HCT116 (cell line): Measurements from ENCODE around the gene ATRN. TPM values are rescaled to one million over a fixed set of nuclear protein-coding genes. Genes with fewer than 3 reads are reported as not detected.

Experiments used
- ATAC-seq: fragments of 200-7000 bp; cut with Tn5 transposase; 2 replicates; pipeline ENCODE4 v1.9.1; 2020; ENCODE audit warnings: mild to moderate bottlenecking, moderate library complexity
- BruUV-seq: library from RNA; stranded (reverse); fragments of 400-500 nt; replicated peaks from 2 replicates; lab custom pipeline; 2021; lab: Mats Ljungman, UMichigan
- CTCF ChIA-PET: fragments of 300-600 bp; sonication (Branson Sonifier 250); formaldehyde crosslinking; loops from one replicate; lab custom pipeline; 2021; ENCODE audit warnings: antibody characterized with exemption; lab: Charles Lee
- POLR2A ChIA-PET: fragments of 300-600, 350-600 bp; sonication (Branson Sonifier 250); formaldehyde crosslinking; loops from one replicate; lab custom pipeline; 2021; ENCODE audit warnings: antibody characterized with exemption; lab: Charles Lee
- RAD21 ChIA-PET, 2 experiments: fragments of 300-600 bp; sonication (Branson Sonifier 250); formaldehyde crosslinking; loops; one replicate each; lab custom pipeline; 2023; ENCODE audit warnings: low total read pairs in 2 of 2; ENCODE audit not compliant: uncharacterized antibody in 2 of 2, unreplicated experiment in 2 of 2, low non-redundant PET in 1 of 2; lab: Charles Lee
- DNase-seq: peaks from one replicate; pipeline ENCODE4 v3.0.0-alpha.2; 2010; ENCODE audit warnings: low read depth, low spot score
- H2AFZ ChIP-seq: fragments of 200-600 bp; shearing (Covaris generic), sonication (generic); 2 replicates; pipeline ENCODE4 v1.6.1; 2017; ENCODE audit warnings: low read depth, mixed run types, mixed read lengths, antibody characterized with exemption, low read length; ENCODE audit not compliant: poor library complexity, severe bottlenecking
- H3K27ac ChIP-seq: 2 replicates; pipeline ENCODE4 v1.5.1; 2012; ENCODE audit warnings: low read depth, low read length
- H3K27me3 ChIP-seq: fragments of 200-600 bp; sonication (generic); 2 replicates; pipeline ENCODE4 v1.6.1; 2016; ENCODE audit warnings: mixed run types, low read length, mixed read lengths; ENCODE audit not compliant: insufficient read depth
- H3K36me3 ChIP-seq, 2 experiments: fragments of 200-500 bp in 1 of 2; fragments of 200-600 bp in 1 of 2; sonication (Bioruptor generic) in 1 of 2; sonication (generic) in 1 of 2; 2 replicates each; pipeline versions ENCODE4 v1.5.1 to v1.6.1; 2014 to 2016; ENCODE audit warnings: low read length in 2 of 2, inconsistent platforms in 1 of 2, mixed read lengths in 1 of 2, mixed run types in 1 of 2; ENCODE audit not compliant: insufficient read depth in 2 of 2, control insufficient read depth in 1 of 2
- H3K4me1 ChIP-seq, 2 experiments: fragments of 200-600 bp in 1 of 2; sonication (generic) in 1 of 2; 2 replicates each; pipeline versions ENCODE4 v1.5.1 to v1.6.1; 2012 to 2017; ENCODE audit warnings: low read length in 2 of 2, inconsistent platforms in 1 of 2, mild to moderate bottlenecking in 1 of 2, mixed read lengths in 1 of 2, mixed run types in 1 of 2, moderate library complexity in 1 of 2; ENCODE audit not compliant: insufficient read depth in 2 of 2, control insufficient read depth in 1 of 2
- H3K4me2 ChIP-seq: fragments of 200-600 bp; sonication (generic); 2 replicates; pipeline ENCODE4 v1.6.1; 2017; ENCODE audit warnings: mixed run types, low read length, mixed read lengths
- H3K4me3 ChIP-seq, 2 experiments: fragments of 200-600 bp in 1 of 2; sonication (generic) in 1 of 2; replicated peaks in 1 of 2; 2 replicates each; pipeline ENCODE4 v1.5.1; 2011 to 2016; ENCODE audit warnings: low read length in 2 of 2, control low read depth in 1 of 2, low read depth in 1 of 2, mild to moderate bottlenecking in 1 of 2, mixed read lengths in 1 of 2, mixed run types in 1 of 2
- H3K79me2 ChIP-seq: fragments of 200-600 bp; sonication (generic); 2 replicates; pipeline ENCODE4 v1.6.1; 2017; ENCODE audit warnings: mild to moderate bottlenecking, mixed run types, low read length, moderate library complexity, mixed read lengths; ENCODE audit not compliant: insufficient read depth
- H3K9ac ChIP-seq: fragments of 200-600 bp; sonication (generic); 2 replicates; pipeline ENCODE4 v1.6.1; 2016; ENCODE audit warnings: low read length, mixed read lengths
- H3K9me2 ChIP-seq: fragments of 200-600 bp; sonication (generic), shearing (Covaris generic); 2 replicates; pipeline ENCODE4 v1.6.1; 2017; ENCODE audit warnings: mixed run types, mild to moderate bottlenecking, moderate library complexity; ENCODE audit not compliant: insufficient read depth
- H3K9me3 ChIP-seq, 2 experiments: fragments of 200-500 bp in 1 of 2; fragments of 200-600 bp in 1 of 2; sonication (Bioruptor generic) in 1 of 2; sonication (generic) in 1 of 2; 2 replicates each; pipeline ENCODE4 v1.6.1; 2014 to 2017; ENCODE audit warnings: low read length in 2 of 2, mixed read lengths in 2 of 2, inconsistent platforms in 1 of 2, low read depth in 1 of 2, mild to moderate bottlenecking in 1 of 2, mixed run types in 1 of 2, moderate library complexity in 1 of 2; ENCODE audit not compliant: control insufficient read depth in 1 of 2, insufficient read depth in 1 of 2
- H4K20me1 ChIP-seq: fragments of 200-600 bp; sonication (generic), shearing (Covaris generic); 2 replicates; pipeline ENCODE4 v1.6.1; 2017; ENCODE audit warnings: mixed run types, mild to moderate bottlenecking, moderate library complexity; ENCODE audit not compliant: insufficient read depth
- ATF3 ChIP-seq: IDR thresholded peaks from 2 replicates; pipeline ENCODE4 v1.6.1; 2012
- CBX3 ChIP-seq: IDR thresholded peaks from 2 replicates; pipeline ENCODE4 v1.6.1; 2012; ENCODE audit warnings: low read depth
- EGR1 ChIP-seq: IDR thresholded peaks from 2 replicates; pipeline ENCODE4 v1.6.1; 2012; ENCODE audit warnings: low read depth
- ELF1 ChIP-seq: IDR thresholded peaks from 2 replicates; pipeline ENCODE4 v1.6.1; 2012; ENCODE audit warnings: low read depth, borderline replicate concordance
- EZH2 ChIP-seq: fragments of 200-600 bp; sonication (generic); IDR thresholded peaks from 2 replicates; pipeline ENCODE4 v1.6.1; 2017; ENCODE audit warnings: antibody characterized with exemption, mixed run types
- POLR2A ChIP-seq: IDR thresholded peaks from 2 replicates; pipeline ENCODE4 v1.7.0; 2011; ENCODE audit warnings: borderline replicate concordance; ENCODE audit not compliant: insufficient read depth, insufficient read length; ENCODE audit errors: extremely low read depth
- SIN3A ChIP-seq: IDR thresholded peaks from 2 replicates; pipeline ENCODE4 v1.6.1; 2012; ENCODE audit warnings: low read depth
- TCF7L2 ChIP-seq: IDR thresholded peaks from 2 replicates; pipeline ENCODE4 v1.7.0; 2011; ENCODE audit warnings: borderline replicate concordance, inconsistent platforms; ENCODE audit not compliant: insufficient read depth, insufficient read length; ENCODE audit errors: extremely low read depth
- YY1 ChIP-seq: IDR thresholded peaks from 2 replicates; pipeline ENCODE4 v1.6.1; 2011; ENCODE audit warnings: low read length, low read depth, moderate library complexity, mild to moderate bottlenecking; ENCODE audit not compliant: insufficient replicate concordance; ENCODE audit errors: extremely low read depth
- ZFX ChIP-seq: fragments of 450-650 bp; IDR thresholded peaks from 2 replicates; pipeline ENCODE4 v1.6.1; 2017
- ZNF274 ChIP-seq: fragments of 200-500 bp; sonication (Bioruptor generic); IDR thresholded peaks from 2 replicates; pipeline ENCODE4 v1.6.1; 2014; ENCODE audit warnings: mild to moderate bottlenecking, low read depth, low read length, inconsistent platforms
- intact Hi-C: fragments of 100-400 bp; cut with micrococcal nuclease; formaldehyde crosslinking; loops from 2 replicates; pipeline ENCODE4 v1.10.0; 2022
- total RNA-seq: library from RNA; stranded (reverse); gene quantifications from one replicate; pipeline ENCODE4 v1.2.1, GENCODE V29; 2021; ENCODE audit not compliant: unreplicated experiment
- TF ChIP-seq, protein P1 (sequence below): IDR thresholded peaks from 2 replicates; pipeline ENCODE4 v1.6.1; 2012; ENCODE audit warnings: low read depth
- TF ChIP-seq, protein P2 (sequence below): IDR thresholded peaks from 2 replicates; pipeline ENCODE4 v1.6.1; 2012

The ATRN gene
- total RNA-seq, 1 experiment from 2014 or later = 24.4 TPM

GRCh38 chr20:3611901-3612300, 141.1 kb downstream of the ATRN start:
- no peak overlapping the region for H2AFZ ChIP-seq
- no peaks in the 10 kb centered on the region for H3K36me3 ChIP-seq
- no peaks in the 10 kb centered on the region for H4K20me1 ChIP-seq
- intact Hi-C loops = no loop called here
- ATAC-seq (no peak), DNase-seq (no peak)
- peaks cover 0 to 4% of the 10 kb centered on the region in 2 experiments; a peak in 1 of 4 replicates for H3K4me1 ChIP-seq
- H3K4me3 ChIP-seq = no peak overlapping the region
- no peak overlapping the region for H3K9ac ChIP-seq
- BruUV-seq = no TSS peak
- H3K79me2 ChIP-seq = no peaks in the 10 kb centered on the region
- no peak overlapping the region for H3K27ac ChIP-seq
- no peak overlapping the region for H3K4me2 ChIP-seq
- H3K9me3 ChIP-seq = no peaks in the 10 kb centered on the region
- RAD21 ChIA-PET = no interaction called here
- no peaks in the 10 kb centered on the region for H3K27me3 ChIP-seq
- H3K9me2 ChIP-seq = no peaks in the 10 kb centered on the region
- CTCF ChIA-PET = no interaction called here
- no peak for TF ChIP-seq EGR1
- no peak for TF ChIP-seq TCF7L2
- no peak for TF ChIP-seq ZFX
- no peak for TF ChIP-seq ATF3
- TF ChIP-seq, protein P1, sequence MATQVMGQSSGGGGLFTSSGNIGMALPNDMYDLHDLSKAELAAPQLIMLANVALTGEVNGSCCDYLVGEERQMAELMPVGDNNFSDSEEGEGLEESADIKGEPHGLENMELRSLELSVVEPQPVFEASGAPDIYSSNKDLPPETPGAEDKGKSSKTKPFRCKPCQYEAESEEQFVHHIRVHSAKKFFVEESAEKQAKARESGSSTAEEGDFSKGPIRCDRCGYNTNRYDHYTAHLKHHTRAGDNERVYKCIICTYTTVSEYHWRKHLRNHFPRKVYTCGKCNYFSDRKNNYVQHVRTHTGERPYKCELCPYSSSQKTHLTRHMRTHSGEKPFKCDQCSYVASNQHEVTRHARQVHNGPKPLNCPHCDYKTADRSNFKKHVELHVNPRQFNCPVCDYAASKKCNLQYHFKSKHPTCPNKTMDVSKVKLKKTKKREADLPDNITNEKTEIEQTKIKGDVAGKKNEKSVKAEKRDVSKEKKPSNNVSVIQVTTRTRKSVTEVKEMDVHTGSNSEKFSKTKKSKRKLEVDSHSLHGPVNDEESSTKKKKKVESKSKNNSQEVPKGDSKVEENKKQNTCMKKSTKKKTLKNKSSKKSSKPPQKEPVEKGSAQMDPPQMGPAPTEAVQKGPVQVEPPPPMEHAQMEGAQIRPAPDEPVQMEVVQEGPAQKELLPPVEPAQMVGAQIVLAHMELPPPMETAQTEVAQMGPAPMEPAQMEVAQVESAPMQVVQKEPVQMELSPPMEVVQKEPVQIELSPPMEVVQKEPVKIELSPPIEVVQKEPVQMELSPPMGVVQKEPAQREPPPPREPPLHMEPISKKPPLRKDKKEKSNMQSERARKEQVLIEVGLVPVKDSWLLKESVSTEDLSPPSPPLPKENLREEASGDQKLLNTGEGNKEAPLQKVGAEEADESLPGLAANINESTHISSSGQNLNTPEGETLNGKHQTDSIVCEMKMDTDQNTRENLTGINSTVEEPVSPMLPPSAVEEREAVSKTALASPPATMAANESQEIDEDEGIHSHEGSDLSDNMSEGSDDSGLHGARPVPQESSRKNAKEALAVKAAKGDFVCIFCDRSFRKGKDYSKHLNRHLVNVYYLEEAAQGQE = no peak
- no peak for TF ChIP-seq CBX3
- no peak for TF ChIP-seq ELF1
- no peak for TF ChIP-seq ZNF274
- TF ChIP-seq, protein P2, sequence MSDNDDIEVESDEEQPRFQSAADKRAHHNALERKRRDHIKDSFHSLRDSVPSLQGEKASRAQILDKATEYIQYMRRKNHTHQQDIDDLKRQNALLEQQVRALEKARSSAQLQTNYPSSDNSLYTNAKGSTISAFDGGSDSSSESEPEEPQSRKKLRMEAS = no peak
- TF ChIP-seq POLR2A = no peak
- TF ChIP-seq YY1 = no peak
- no peak for TF ChIP-seq SIN3A
- no peak for TF ChIP-seq EZH2
- POLR2A ChIA-PET = no interaction called here
